ENCODE measurements around the gene CHP1.

- TF ChIP-seq CTCF (IDR thresholded peaks at IDR 0.05; ENCODE audit: insufficient read depth, low read length) (no peak), REST (IDR thresholded peaks at IDR 0.05; ENCODE audit: insufficient replicate concordance, low read depth) (no peak), POLR2AphosphoS5 (IDR thresholded peaks at IDR 0.05; ENCODE audit: low read depth) (no peak)
These were observed 31.5 kb downstream of the CHP1 start for GRCh38 chr15:41262571-41262970.

All from HL-60 (cell line).